CD4-positive, alpha-beta memory T cell (primary cell): Measurements from ENCODE around the gene GSTA1. TPM values are rescaled to one million over a fixed set of nuclear protein-coding genes. Genes with fewer than 3 reads are reported as not detected.
A peak's percentile ranks its signal among the peaks of the same experiment; 100 is the strongest.
"Not testable (repeated sequence)": the region's sequence is repeated elsewhere in the genome, so short reads cannot be mapped to it uniquely, and the experiment has no call there.

Experiments
- CTCF ChIA-PET: fragments of 350-600 bp; sonication (Branson Sonifier 250); formaldehyde crosslinking; loops from one replicate; lab custom pipeline; 2021; ENCODE audit warnings: inconsistent platforms; ENCODE audit not compliant: partially characterized antibody; lab: Charles Lee
- POLR2A ChIA-PET: fragments of 350-600 bp; sonication (Branson Sonifier 250); formaldehyde crosslinking; loops from one replicate; lab custom pipeline; 2021; ENCODE audit not compliant: partially characterized antibody; lab: Charles Lee
- DNase-seq, 5 donors: peaks; one replicate each; pipeline versions ENCODE4 v3.0.0 to v3.0.0-alpha.2; 2020 to 2022; ENCODE audit warnings: mixed read lengths in 1 of 5
- H3K27ac ChIP-seq: one replicate; pipeline ENCODE4 v1.7.0; 2013; ENCODE audit warnings: low read depth, low read length
- H3K27me3 ChIP-seq: 2 replicates; pipeline ENCODE4 v1.7.0; 2013; ENCODE audit warnings: mild to moderate bottlenecking, low read length, moderate library complexity; ENCODE audit not compliant: insufficient read depth
- H3K36me3 ChIP-seq: 2 replicates; pipeline ENCODE4 v1.7.0; 2013; ENCODE audit warnings: mild to moderate bottlenecking, low read length, moderate library complexity; ENCODE audit not compliant: insufficient read depth
- H3K4me1 ChIP-seq: 2 replicates; pipeline ENCODE4 v1.7.0; 2013; ENCODE audit warnings: mild to moderate bottlenecking, low read length, moderate library complexity; ENCODE audit not compliant: insufficient read depth
- H3K4me3 ChIP-seq, 2 donors: one replicate each; pipeline ENCODE4 v1.7.0; 2013; ENCODE audit warnings: low read length in 2 of 2, mild to moderate bottlenecking in 1 of 2
- H3K9me3 ChIP-seq, 2 donors: one replicate each; pipeline ENCODE4 v1.7.0; 2013; ENCODE audit warnings: low read length in 2 of 2, control low read depth in 1 of 2; ENCODE audit not compliant: control insufficient read depth in 1 of 2
- H3K27ac Mint-ChIP-seq, 7 donors: one replicate each; pipeline ENCODE4 v1.8.0; 2020 to 2021; ENCODE audit warnings: mixed read lengths in 7 of 7, mild to moderate bottlenecking in 6 of 7, inconsistent platforms in 3 of 7, moderate library complexity in 3 of 7
- H3K27me3 Mint-ChIP-seq, 2 donors: one replicate each; pipeline ENCODE4 v1.8.0; 2020 to 2021; ENCODE audit warnings: mixed read lengths in 2 of 2
- H3K36me3 Mint-ChIP-seq, 2 donors: one replicate each; pipeline ENCODE4 v1.8.0; 2020 to 2021; ENCODE audit warnings: mixed read lengths in 2 of 2, inconsistent platforms in 1 of 2, mild to moderate bottlenecking in 1 of 2
- H3K4me1 Mint-ChIP-seq, 4 donors: one replicate each; pipeline ENCODE4 v1.8.0; 2020 to 2021; ENCODE audit warnings: mixed read lengths in 4 of 4, mild to moderate bottlenecking in 1 of 4
- H3K4me3 Mint-ChIP-seq, 8 donors: one replicate each; pipeline ENCODE4 v1.8.0; 2020 to 2021; ENCODE audit warnings: mixed read lengths in 8 of 8, mild to moderate bottlenecking in 7 of 8, moderate library complexity in 6 of 8, inconsistent platforms in 3 of 8
- H3K9me3 Mint-ChIP-seq, 8 donors: one replicate each; pipeline ENCODE4 v1.8.0; 2020 to 2021; ENCODE audit warnings: mixed read lengths in 8 of 8, mild to moderate bottlenecking in 5 of 8, inconsistent platforms in 3 of 8, moderate library complexity in 1 of 8
- intact Hi-C: fragments of 100-400 bp; cut with micrococcal nuclease; formaldehyde crosslinking; loops from one replicate; pipeline ENCODE4 v1.15.1; 2023
- polyA plus RNA-seq, 2 donors: library from polyadenylated mRNA; unstranded; fragments of 300-500 nt; fragmentation: Illumina TruSeq; gene quantifications; one replicate each; pipeline ENCODE4 v1.2.3, GENCODE V29; 2021
- total RNA-seq, 2 experiments: library from RNA; stranded (reverse); gene quantifications; one replicate each; pipeline ENCODE4 v1.2.3, GENCODE V29; 2021

The GSTA1 gene
- total and polyA plus RNA-seq, 4 experiments from 2014 or later = not detected

DNA sequence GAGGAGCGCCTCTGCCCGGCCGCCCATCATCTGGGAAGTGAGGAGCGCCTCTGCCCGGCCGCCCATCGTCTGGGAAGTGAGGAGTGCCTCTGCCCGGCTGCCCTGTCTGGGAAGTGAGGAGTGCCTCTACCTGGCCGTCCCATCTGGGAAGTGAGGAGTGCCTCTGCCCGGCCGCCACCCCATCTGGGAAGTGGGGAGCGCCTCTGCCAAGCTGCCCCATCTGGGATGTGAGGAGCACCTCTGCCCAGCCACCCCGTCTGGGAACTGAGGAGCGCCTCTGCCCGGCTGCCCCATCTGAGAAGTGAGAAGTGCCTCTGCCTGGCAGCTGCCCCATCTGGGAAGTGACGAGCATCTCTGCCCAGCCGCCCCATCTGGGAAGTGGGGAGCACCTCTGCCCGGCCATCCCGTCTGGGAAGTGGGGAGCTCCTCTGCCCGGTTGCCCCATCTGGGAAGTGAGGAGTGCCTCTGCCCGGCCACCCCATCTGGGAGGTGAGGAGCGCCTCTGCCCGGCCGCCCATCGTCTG is 21.7 kb upstream of the GSTA1 start:
- peaks cover 3 to 18% (median 10%) of the 10 kb centered on the region in 8 donors for H3K9me3 Mint-ChIP-seq
- CTCF ChIA-PET = not testable (repeated sequence)

DNA sequence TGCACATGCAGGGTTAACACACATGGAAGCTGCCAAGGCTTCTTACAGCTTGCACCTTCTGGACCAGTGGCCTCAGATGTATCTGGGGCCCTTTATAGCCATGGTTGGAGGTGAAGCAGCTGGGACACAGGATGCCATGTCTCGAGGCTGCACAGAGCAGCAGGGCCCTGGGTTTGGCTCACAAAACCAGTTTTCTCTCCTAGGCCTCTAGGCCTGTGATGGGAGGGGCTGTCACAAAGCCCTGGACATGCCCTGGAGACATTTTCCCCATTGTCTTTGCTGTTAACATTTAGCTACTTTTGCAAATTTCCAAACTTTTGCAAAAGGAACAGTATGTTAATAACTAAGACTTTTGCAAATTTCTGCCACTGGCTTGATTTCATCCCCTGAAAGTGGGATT is 18.2 kb upstream of the GSTA1 start:
- Histone ChIP-seq H3K4me3 (no peak overlapping the region), H3K27ac (no peak overlapping the region), H3K4me1 (no peaks in the 10 kb centered on the region), H3K36me3 (no peaks in the 10 kb centered on the region), H3K9me3 (no peaks in the 10 kb centered on the region), H3K27me3 (no peaks in the 10 kb centered on the region)
- H3K36me3 Mint-ChIP-seq = peaks cover 0 to 6% of the 10 kb centered on the region in 2 donors
- POLR2A ChIA-PET = no interaction called here
- H3K9me3 Mint-ChIP-seq = peaks cover 3 to 18% (median 10%) of the 10 kb centered on the region in 8 donors
- H3K27ac Mint-ChIP-seq = no peak overlapping the region
- H3K4me3 Mint-ChIP-seq = no peak overlapping the region
- peaks cover 0 to 6% of the 10 kb centered on the region in 2 donors for H3K27me3 Mint-ChIP-seq
- intact Hi-C loops = no loop called here
- CTCF ChIA-PET = interaction anchor here (1.1 kb wide), 1 partner anchor 20 kb away, joined by 3 read pairs; no protein-coding TSS in a partner anchor
- H3K4me1 Mint-ChIP-seq = no peaks in the 10 kb centered on the region
- DNase-seq = no peak

More for the DNA sequence above, 21.7 kb upstream of the GSTA1 start:
- H3K9me3 ChIP-seq, DNase-seq, H3K27ac Mint-ChIP-seq, H3K36me3 Mint-ChIP-seq, intact Hi-C loops, H3K4me3 Mint-ChIP-seq, H3K27me3 ChIP-seq, H3K4me3 ChIP-seq, H3K4me1 Mint-ChIP-seq, H3K4me1 ChIP-seq, H3K36me3 ChIP-seq, POLR2A ChIA-PET, H3K27me3 Mint-ChIP-seq, H3K27ac ChIP-seq: not testable (repeated sequence)

GRCh38 chr6:52820198-52820597 is 16.6 kb upstream of the GSTA1 start:
- Histone ChIP-seq H3K4me1 (no peaks in the 10 kb centered on the region), H3K27ac (no peak overlapping the region), H3K4me3 (no peak overlapping the region), H3K27me3 (no peaks in the 10 kb centered on the region), H3K9me3 (no peaks in the 10 kb centered on the region), H3K36me3 (no peaks in the 10 kb centered on the region)
- Mint-ChIP-seq H3K36me3 (peaks cover 0 to 6% of the 10 kb centered on the region in 2 donors), H3K9me3 (peaks cover 3 to 18% (median 10%) of the 10 kb centered on the region in 8 donors), H3K4me3 (no peak overlapping the region), H3K4me1 (no peaks in the 10 kb centered on the region), H3K27me3 (peaks cover under 1 to 5% of the 10 kb centered on the region in 2 donors), H3K27ac (no peak overlapping the region)
- no peak for DNase-seq
- POLR2A ChIA-PET = no interaction called here
- intact Hi-C loops = no loop called here
- CTCF ChIA-PET = no interaction called here

- CTCF ChIA-PET = interaction anchor here (1.4 kb wide), 1 partner anchor 16 kb away, joined by 3 read pairs; no protein-coding TSS in a partner anchor
- H3K9me3 Mint-ChIP-seq = peaks cover 0 to 3% (median 0%) of the 10 kb centered on the region in 8 donors
- POLR2A ChIA-PET = interaction anchor here (0.6 kb wide), 1 partner anchor 123 kb away, joined by 3 read pairs; no protein-coding TSS in a partner anchor
- H3K36me3 Mint-ChIP-seq = no peaks in the 10 kb centered on the region
- Histone ChIP-seq H3K4me3 (no peak overlapping the region), H3K9me3 (no peaks in the 10 kb centered on the region), H3K36me3 (no peaks in the 10 kb centered on the region), H3K27ac (no peak overlapping the region), H3K4me1 (no peaks in the 10 kb centered on the region), H3K27me3 (no peaks in the 10 kb centered on the region)
- H3K4me3 Mint-ChIP-seq = no peak overlapping the region
- intact Hi-C loops = no loop called here
- H3K27ac Mint-ChIP-seq = no peak overlapping the region
- DNase-seq = peak in 4 of 5 donors; percentile 17 to 29 (median 23)
- H3K27me3 Mint-ChIP-seq = peaks cover 6 to 13% of the 10 kb centered on the region in 2 donors
- no peaks in the 10 kb centered on the region for H3K4me1 Mint-ChIP-seq
Observed at GRCh38 chr6:52815167-52816092, 11.8 kb upstream of the GSTA1 start.

GRCh38 chr6:52814545-52814944 is 10.9 kb upstream of the GSTA1 start:
- H3K4me1 ChIP-seq, DNase-seq, H3K4me3 Mint-ChIP-seq, H3K27ac ChIP-seq, H3K27me3 ChIP-seq, H3K9me3 Mint-ChIP-seq, H3K9me3 ChIP-seq, intact Hi-C loops, H3K4me3 ChIP-seq, H3K4me1 Mint-ChIP-seq, H3K36me3 Mint-ChIP-seq, POLR2A ChIA-PET, H3K27ac Mint-ChIP-seq, H3K36me3 ChIP-seq: not testable (repeated sequence)
- CTCF ChIA-PET = interaction anchor here (1.4 kb wide), 1 partner anchor 17 kb away, joined by 3 read pairs; no protein-coding TSS in a partner anchor
- peaks cover 6 to 13% of the 10 kb centered on the region in 2 donors for H3K27me3 Mint-ChIP-seq

- intact Hi-C loops, CTCF ChIA-PET, H3K36me3 Mint-ChIP-seq: not testable (repeated sequence)
Observed at GRCh38 chr6:52809777-52810176, 6.2 kb upstream of the GSTA1 start.

GRCh38 chr6:52808660-52809059 is 5.0 kb upstream of the GSTA1 start:
- Mint-ChIP-seq H3K36me3 (no peaks in the 10 kb centered on the region), H3K27me3 (peaks cover 18 to 27% of the 10 kb centered on the region in 2 donors), H3K4me1 (no peaks in the 10 kb centered on the region), H3K4me3 (no peak overlapping the region), H3K9me3 (peaks cover 0 to 2% (median 0%) of the 10 kb centered on the region in 8 donors), H3K27ac (no peak overlapping the region)
- CTCF ChIA-PET = no interaction called here
- Histone ChIP-seq H3K4me3 (no peak overlapping the region), H3K27me3 (no peaks in the 10 kb centered on the region), H3K9me3 (no peaks in the 10 kb centered on the region), H3K27ac (no peak overlapping the region), H3K4me1 (no peaks in the 10 kb centered on the region), H3K36me3 (no peaks in the 10 kb centered on the region)
- intact Hi-C loops = no loop called here
- DNase-seq = no peak
- POLR2A ChIA-PET = no interaction called here

More at GRCh38 chr6:52809777-52810176, 6.2 kb upstream of the GSTA1 start:
- H3K4me1 Mint-ChIP-seq, POLR2A ChIA-PET, H3K4me3 ChIP-seq, H3K27me3 ChIP-seq, H3K36me3 ChIP-seq, H3K4me1 ChIP-seq, H3K27ac ChIP-seq, H3K9me3 Mint-ChIP-seq, H3K27ac Mint-ChIP-seq, H3K4me3 Mint-ChIP-seq, DNase-seq, H3K9me3 ChIP-seq: not testable (repeated sequence)
- H3K27me3 Mint-ChIP-seq = peaks cover 13 to 23% of the 10 kb centered on the region in 2 donors
